Effector memory CD8-positive, alpha-beta T cell (primary cell): Measurements from ENCODE around the gene C1QTNF3.
"Not testable (repeated sequence)": the region's sequence is repeated elsewhere in the genome, so short reads cannot be mapped to it uniquely, and the experiment has no call there.

ENCODE experiments used
- ATAC-seq: fragments of 150-1000 bp; cut with Tn5 transposase; replicated peaks from 2 replicates; pipeline ENCODE4 v1.10.0; 2021; ENCODE audit warnings: mild to moderate bottlenecking, moderate library complexity
- DNase-seq, 3 experiments: peaks; one replicate each; pipeline ENCODE4 v3.0.0; 2021
- H3K27ac Mint-ChIP-seq, 2 donors: one replicate each; pipeline ENCODE4 v1.8.0; 2022; ENCODE audit warnings: mild to moderate bottlenecking in 2 of 2, mixed read lengths in 2 of 2, moderate library complexity in 2 of 2
- H3K27me3 Mint-ChIP-seq, 2 donors: one replicate each; pipeline ENCODE4 v1.8.0; 2022; ENCODE audit warnings: mixed read lengths in 2 of 2
- H3K36me3 Mint-ChIP-seq: one replicate; pipeline ENCODE4 v1.8.0; 2022; ENCODE audit warnings: mild to moderate bottlenecking, moderate library complexity, mixed read lengths; ENCODE audit not compliant: insufficient read depth
- H3K4me1 Mint-ChIP-seq, 2 donors: one replicate each; pipeline ENCODE4 v1.8.0; 2022; ENCODE audit warnings: low read depth in 2 of 2, mixed read lengths in 2 of 2
- H3K4me3 Mint-ChIP-seq, 2 donors: one replicate each; pipeline ENCODE4 v1.8.0; 2022; ENCODE audit warnings: mild to moderate bottlenecking in 2 of 2, mixed read lengths in 2 of 2, moderate library complexity in 2 of 2
- H3K9me3 Mint-ChIP-seq, 2 donors: one replicate each; pipeline ENCODE4 v1.8.0; 2022; ENCODE audit warnings: mixed read lengths in 2 of 2
- total RNA-seq, 9 experiments: gene quantifications; one replicate each; lab custom pipeline; 2026; lab: John Stamatoyannopoulos, UW

C1QTNF3 gene
- 0 to 6.6 (median 1.2) reads per million in 9 experiments for total RNA-seq

- Mint-ChIP-seq H3K36me3 (no peaks in the 10 kb centered on the region), H3K4me1 (peaks cover 0 to 18% of the 10 kb centered on the region in 2 donors)
Measured at GRCh38 chr5:34043099-34043876, at the start of gene C1QTNF3. Gene C1QTNF3 (minus strand): TSS chr5:34043213. CDS start chr5:34043125, 88 bp downstream.

GRCh38 chr5:34091039-34091438 lies 48.0 kb upstream of the C1QTNF3 start:
- H3K9me3 Mint-ChIP-seq, ATAC-seq, H3K4me3 Mint-ChIP-seq, H3K4me1 Mint-ChIP-seq, H3K36me3 Mint-ChIP-seq, H3K27me3 Mint-ChIP-seq, H3K27ac Mint-ChIP-seq, DNase-seq: not testable (repeated sequence)

More at GRCh38 chr5:34043099-34043876, at the start of gene C1QTNF3:
- H3K27me3 Mint-ChIP-seq: no peaks in the 10 kb centered on the region
- DNase-seq (no peak), ATAC-seq (peak; percentile 73)
- H3K9me3 Mint-ChIP-seq: no peaks in the 10 kb centered on the region
- H3K4me3 Mint-ChIP-seq: peak within 1 kb of the TSS in 1 of 2 donors; percentile 41
- peak within 1 kb of the TSS in 1 of 2 donors; percentile 86 for H3K27ac Mint-ChIP-seq

GRCh38 chr5:34089802-34090201 lies 46.8 kb upstream of the C1QTNF3 start:
- H3K9me3 Mint-ChIP-seq, H3K4me1 Mint-ChIP-seq, H3K27ac Mint-ChIP-seq, DNase-seq, H3K4me3 Mint-ChIP-seq, H3K27me3 Mint-ChIP-seq, H3K36me3 Mint-ChIP-seq, ATAC-seq: not testable (repeated sequence)

GRCh38 chr5:34087728-34088127 lies 44.7 kb upstream of the C1QTNF3 start:
- not testable (repeated sequence) for H3K9me3 Mint-ChIP-seq, H3K27me3 Mint-ChIP-seq, DNase-seq

GRCh38 chr5:34083898-34084297 lies 40.9 kb upstream of the C1QTNF3 start:
- ATAC-seq, DNase-seq, H3K4me3 Mint-ChIP-seq, H3K4me1 Mint-ChIP-seq, H3K27ac Mint-ChIP-seq, H3K27me3 Mint-ChIP-seq, H3K36me3 Mint-ChIP-seq, H3K9me3 Mint-ChIP-seq: not testable (repeated sequence)

More at GRCh38 chr5:34087728-34088127, 44.7 kb upstream of the C1QTNF3 start:
- not testable (repeated sequence) for H3K27ac Mint-ChIP-seq, ATAC-seq, H3K4me1 Mint-ChIP-seq, H3K36me3 Mint-ChIP-seq, H3K4me3 Mint-ChIP-seq

GRCh38 chr5:34079505-34079904 lies 36.5 kb upstream of the C1QTNF3 start:
- not testable (repeated sequence) for H3K4me1 Mint-ChIP-seq, H3K27me3 Mint-ChIP-seq, H3K4me3 Mint-ChIP-seq, H3K36me3 Mint-ChIP-seq, H3K9me3 Mint-ChIP-seq, DNase-seq, ATAC-seq, H3K27ac Mint-ChIP-seq

GRCh38 chr5:34077636-34078035 lies 34.6 kb upstream of the C1QTNF3 start:
- H3K4me3 Mint-ChIP-seq, ATAC-seq, DNase-seq, H3K9me3 Mint-ChIP-seq, H3K36me3 Mint-ChIP-seq, H3K27ac Mint-ChIP-seq, H3K27me3 Mint-ChIP-seq, H3K4me1 Mint-ChIP-seq: not testable (repeated sequence)

- ATAC-seq, DNase-seq, H3K27me3 Mint-ChIP-seq, H3K9me3 Mint-ChIP-seq, H3K4me1 Mint-ChIP-seq, H3K4me3 Mint-ChIP-seq, H3K27ac Mint-ChIP-seq, H3K36me3 Mint-ChIP-seq: not testable (repeated sequence)
Measured at GRCh38 chr5:34076719-34077364, 33.8 kb upstream of the C1QTNF3 start.

- not testable (repeated sequence) for H3K9me3 Mint-ChIP-seq, H3K36me3 Mint-ChIP-seq, ATAC-seq, H3K4me3 Mint-ChIP-seq, DNase-seq, H3K27me3 Mint-ChIP-seq, H3K4me1 Mint-ChIP-seq, H3K27ac Mint-ChIP-seq
Measured at GRCh38 chr5:34074472-34074871, 31.5 kb upstream of the C1QTNF3 start.

- H3K36me3 Mint-ChIP-seq, H3K27ac Mint-ChIP-seq, ATAC-seq, DNase-seq, H3K27me3 Mint-ChIP-seq, H3K4me3 Mint-ChIP-seq, H3K9me3 Mint-ChIP-seq, H3K4me1 Mint-ChIP-seq: not testable (repeated sequence)
Measured at GRCh38 chr5:34074071-34074470, 31.1 kb upstream of the C1QTNF3 start.

- not testable (repeated sequence) for H3K27me3 Mint-ChIP-seq, H3K9me3 Mint-ChIP-seq, H3K36me3 Mint-ChIP-seq, H3K4me1 Mint-ChIP-seq, DNase-seq, ATAC-seq, H3K4me3 Mint-ChIP-seq, H3K27ac Mint-ChIP-seq
Measured at GRCh38 chr5:34070626-34071025, 27.6 kb upstream of the C1QTNF3 start.

- Mint-ChIP-seq H3K4me1 (no peaks in the 10 kb centered on the region), H3K27ac (no peak overlapping the region), H3K4me3 (no peak overlapping the region), H3K27me3 (no peaks in the 10 kb centered on the region), H3K9me3 (peaks cover 0 to 4% of the 10 kb centered on the region in 2 donors), H3K36me3 (peaks cover 6% of the 10 kb centered on the region)
- no peak for ATAC-seq
- no peak for DNase-seq
Measured at GRCh38 chr5:34064656-34065055, 21.6 kb upstream of the C1QTNF3 start.

- H3K9me3 Mint-ChIP-seq: peaks cover 0 to 4% of the 10 kb centered on the region in 2 donors
- H3K27me3 Mint-ChIP-seq: no peaks in the 10 kb centered on the region
- DNase-seq: no peak
- no peak overlapping the region for H3K27ac Mint-ChIP-seq
- H3K36me3 Mint-ChIP-seq: peaks cover 6% of the 10 kb centered on the region
- ATAC-seq: no peak
- H3K4me3 Mint-ChIP-seq: no peak overlapping the region
- H3K4me1 Mint-ChIP-seq: no peaks in the 10 kb centered on the region
Measured at GRCh38 chr5:34062419-34062818, 19.4 kb upstream of the C1QTNF3 start.

GRCh38 chr5:34061993-34062392 lies 19.0 kb upstream of the C1QTNF3 start:
- no peak for ATAC-seq
- Mint-ChIP-seq H3K4me3 (no peak overlapping the region), H3K27me3 (no peaks in the 10 kb centered on the region), H3K9me3 (peaks cover 0 to 2% of the 10 kb centered on the region in 2 donors), H3K27ac (no peak overlapping the region), H3K4me1 (no peaks in the 10 kb centered on the region), H3K36me3 (peaks cover 6% of the 10 kb centered on the region)
- DNase-seq: no peak
